GM19455 (cell line): ENCODE measurements around the gene ZNF687.
A peak's percentile ranks its signal among the peaks of the same experiment; 100 is the strongest.
"Not testable (repeated sequence)": the region's sequence is repeated elsewhere in the genome, so short reads cannot be mapped to it uniquely, and the experiment has no call there.

ENCODE experiments used
- ATAC-seq: cut with Tn5 transposase; IDR thresholded peaks from one replicate; pipeline ENCODE4 v1.9.1; 2021; ENCODE audit not compliant: unreplicated experiment

ZNF687 gene

GRCh38 chr1:151281969-151282882 lies at the start of gene ZNF687:
Gene ZNF687 (plus strand): TSS chr1:151282299. CDS start chr1:151286292, 3,993 bp downstream.
- peak; percentile 90 for ATAC-seq

- ATAC-seq = no peak
Observed at GRCh38 chr1:151235235-151235634, 46.9 kb upstream of the ZNF687 start.

GRCh38 chr1:151237678-151238466 lies 44.2 kb upstream of the ZNF687 start:
- ATAC-seq = no peak

- ATAC-seq = no peak
Observed at GRCh38 chr1:151238467-151238739, 43.7 kb upstream of the ZNF687 start.

GRCh38 chr1:151242442-151242841 lies 39.7 kb upstream of the ZNF687 start:
- ATAC-seq = no peak

GRCh38 chr1:151243683-151244216 lies 38.3 kb upstream of the ZNF687 start:
- ATAC-seq = no peak

GRCh38 chr1:151246786-151247185 lies 35.3 kb upstream of the ZNF687 start:
- ATAC-seq = no peak

GRCh38 chr1:151251656-151252470 lies 30.2 kb upstream of the ZNF687 start:
- ATAC-seq = no peak

- peak; percentile 91 for ATAC-seq
Observed at GRCh38 chr1:151254217-151255213, 27.6 kb upstream of the ZNF687 start, which contains the start of gene PSMD4. Gene PSMD4 (plus strand): TSS chr1:151254734. CDS start chr1:151254783, 49 bp downstream.

- ATAC-seq = no peak
Observed at GRCh38 chr1:151255381-151255780, 26.7 kb upstream of the ZNF687 start.

- ATAC-seq = no peak
Observed at GRCh38 chr1:151259351-151259750, 22.7 kb upstream of the ZNF687 start.

- no peak for ATAC-seq
Observed at GRCh38 chr1:151265446-151266236, 16.5 kb upstream of the ZNF687 start.

GRCh38 chr1:151266315-151266714 lies 15.8 kb upstream of the ZNF687 start:
- no peak for ATAC-seq

GRCh38 chr1:151266821-151267220 lies 15.3 kb upstream of the ZNF687 start:
- no peak for ATAC-seq

- ATAC-seq = no peak
Observed at GRCh38 chr1:151267760-151268159, 14.3 kb upstream of the ZNF687 start.

- no peak for ATAC-seq
Observed at GRCh38 chr1:151273924-151274466, 8.1 kb upstream of the ZNF687 start.

- not testable (repeated sequence) for ATAC-seq
Observed at GRCh38 chr1:151275341-151275740, 6.8 kb upstream of the ZNF687 start.

- ATAC-seq = no peak
Observed at GRCh38 chr1:151277249-151277648, 4.8 kb upstream of the ZNF687 start.
